Choroid plexus epithelial cell (primary cell): ENCODE measurements around the gene TJP1.
"Not testable (repeated sequence)": the region's sequence is repeated elsewhere in the genome, so short reads cannot be mapped to it uniquely, and the experiment has no call there.

Experiments
- DNase-seq: peaks from one replicate; pipeline ENCODE4 v3.0.0-alpha.2; 2010; ENCODE audit warnings: low read depth
- H3K4me3 ChIP-seq: 2 replicates; pipeline ENCODE4 v1.5.1; 2011; ENCODE audit warnings: low read depth, mild to moderate bottlenecking, control low read depth, low read length, moderate library complexity
- CTCF ChIP-seq: conservative IDR thresholded peaks from 2 replicates; pipeline ENCODE4 v1.5.1; 2011; ENCODE audit warnings: low read depth, mild to moderate bottlenecking, control low read depth, inconsistent platforms, low read length, moderate library complexity

The TJP1 gene

GRCh38 chr15:29743475-29743874, 78.8 kb downstream of the TJP1 start:
- H3K4me3 ChIP-seq = no peak overlapping the region
- no peak for TF ChIP-seq CTCF
- no peak for DNase-seq

DNA sequence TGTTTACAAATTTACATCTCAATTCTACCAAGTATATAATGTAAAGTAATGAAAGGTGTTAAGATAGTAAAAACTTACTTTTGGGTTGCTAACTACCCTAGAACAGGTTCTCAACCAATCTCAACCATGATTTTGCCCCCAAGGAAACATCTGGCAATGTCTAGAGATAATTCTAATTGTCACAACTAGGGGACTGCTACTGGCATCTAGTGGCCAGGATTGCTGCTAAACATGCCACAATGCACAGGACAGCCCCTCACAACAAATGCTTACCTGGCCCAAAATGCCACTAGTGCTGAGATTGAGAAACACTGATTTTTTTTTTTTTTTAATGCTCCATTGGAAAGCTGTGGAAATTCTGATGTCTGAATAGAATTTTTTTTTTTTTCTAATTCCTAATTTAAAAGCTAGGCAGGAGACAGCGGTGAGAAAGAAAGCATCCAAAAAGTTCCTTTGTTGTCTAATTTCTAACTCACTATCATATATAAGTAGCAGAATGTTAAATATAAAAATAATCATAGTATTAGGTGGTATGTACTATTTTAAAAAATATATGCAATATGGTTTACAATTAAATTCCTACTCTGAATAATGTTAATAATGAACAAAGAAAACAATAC, 81.5 kb downstream of the TJP1 start:
- no peak for DNase-seq
- no peak overlapping the region for H3K4me3 ChIP-seq
- TF ChIP-seq CTCF = peak; percentile 33

- TF ChIP-seq CTCF = no peak
- H3K4me3 ChIP-seq = no peak overlapping the region
- DNase-seq = peak; percentile 28
These were observed 85.6 kb downstream of the TJP1 start for GRCh38 chr15:29736744-29737020.

DNA sequence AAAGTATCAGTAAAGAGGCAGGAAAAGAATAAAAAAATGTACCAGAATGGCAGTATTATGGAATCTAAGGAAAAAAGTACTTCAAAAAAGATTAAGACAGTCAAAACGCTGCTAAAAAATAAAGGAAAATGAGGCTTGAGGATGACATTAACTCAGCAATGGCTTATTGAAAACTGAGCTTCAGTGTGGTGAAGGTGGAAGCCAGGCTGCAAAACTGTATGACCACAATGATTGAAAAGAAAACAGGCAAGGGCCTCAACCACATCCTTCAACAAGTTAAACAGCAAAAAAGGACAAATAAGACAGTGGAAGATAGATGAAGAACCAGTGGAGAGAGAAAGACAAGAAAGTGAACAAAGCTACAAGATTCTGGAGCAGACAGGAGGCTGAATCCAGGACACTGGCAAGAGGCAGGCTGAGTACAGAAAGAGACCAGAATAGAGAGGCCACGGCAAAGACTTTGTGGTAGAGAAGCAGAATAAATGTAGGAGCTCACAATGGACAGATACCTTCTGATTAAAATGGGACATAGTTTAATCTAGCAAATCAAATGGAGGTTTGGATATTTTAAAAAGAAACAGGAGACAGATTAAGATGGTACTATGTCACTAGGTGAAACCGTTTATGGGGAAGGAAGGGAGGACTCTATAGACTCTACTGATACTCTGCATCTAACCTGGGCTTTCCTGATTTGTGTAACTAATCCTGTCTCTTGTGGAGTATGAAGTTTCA, 86.1 kb downstream of the TJP1 start:
- TF ChIP-seq CTCF = no peak
- DNase-seq = peak; percentile 23
- no peak overlapping the region for H3K4me3 ChIP-seq

- no peak overlapping the region for H3K4me3 ChIP-seq
- TF ChIP-seq CTCF = no peak
- DNase-seq = peak; percentile 79
These were observed 87.2 kb downstream of the TJP1 start for GRCh38 chr15:29734917-29735572.

DNA sequence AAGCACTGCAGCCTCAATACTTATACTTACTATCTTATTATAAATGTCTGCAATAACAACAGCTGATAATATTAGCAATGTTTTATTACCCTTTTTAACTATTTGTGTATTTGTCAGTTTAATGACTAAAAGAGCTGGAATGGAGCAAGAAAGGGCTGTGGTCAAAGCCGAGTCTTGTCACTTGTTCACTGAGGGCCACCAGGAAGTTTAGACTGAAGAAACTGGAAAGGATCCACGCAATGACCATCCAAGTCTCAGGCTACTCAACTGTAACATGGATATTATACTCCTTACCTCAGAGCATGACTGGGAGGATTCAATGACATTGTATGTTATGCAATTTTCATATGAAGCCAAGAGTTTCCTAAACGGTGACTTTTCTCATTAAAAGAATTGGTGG, 90.4 kb downstream of the TJP1 start:
- DNase-seq = no peak
- H3K4me3 ChIP-seq = no peak overlapping the region
- TF ChIP-seq CTCF = no peak

DNA sequence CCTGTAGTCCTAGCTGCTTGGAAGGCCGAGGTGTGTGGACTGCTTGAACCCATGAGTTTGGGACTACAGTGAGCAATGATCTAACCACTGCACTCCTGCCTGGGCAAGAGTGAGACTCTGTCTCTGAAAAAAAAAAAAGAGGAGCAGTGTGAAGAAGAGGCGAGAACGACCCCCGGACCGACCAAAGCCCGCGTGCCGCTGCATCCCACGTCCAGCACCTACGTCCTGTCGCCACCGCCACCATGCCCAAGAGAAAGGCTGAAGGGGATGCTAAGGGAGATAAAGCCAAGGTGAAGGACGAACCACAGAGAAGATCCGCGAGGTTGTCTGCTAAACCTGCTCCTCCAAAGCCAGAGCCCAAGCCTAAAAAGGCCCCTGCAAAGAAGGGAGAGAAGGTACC, 91.8 kb downstream of the TJP1 start:
- DNase-seq, H3K4me3 ChIP-seq: not testable (repeated sequence)
